GM23338 (cell line): ENCODE measurements around the gene GAPDH. TPM values are rescaled to one million over a fixed set of nuclear protein-coding genes. Genes with fewer than 3 reads are reported as not detected.

Experiments
- ATAC-seq: fragments of 200-7000 bp; cut with Tn5 transposase; 3 replicates; pipeline ENCODE4 v1.9.1; 2020
- DNase-seq: peaks from one replicate; pipeline ENCODE4 v3.0.0-alpha.2; 2015; ENCODE audit warnings: low spot score
- H2AFZ ChIP-seq: fragments of 200-600 bp; sonication (generic); 2 replicates; pipeline ENCODE4 v1.8.0; 2016; ENCODE audit warnings: antibody characterized with exemption, mild to moderate bottlenecking, moderate library complexity
- H3F3A ChIP-seq: fragments of 200-600 bp; sonication (generic); replicated peaks from 2 replicates; pipeline ENCODE4 v1.8.0; 2017; ENCODE audit warnings: antibody characterized with exemption, mixed run types, low read depth
- H3K27ac ChIP-seq: fragments of 200-600 bp; sonication (generic); 2 replicates; pipeline ENCODE4 v1.6.1; 2016; ENCODE audit warnings: low read depth
- H3K27me3 ChIP-seq: fragments of 200-600 bp; sonication (generic); 2 replicates; pipeline ENCODE4 v1.8.0; 2016; ENCODE audit warnings: mild to moderate bottlenecking, mixed run types, moderate library complexity; ENCODE audit not compliant: insufficient read depth
- H3K36me3 ChIP-seq: fragments of 200-600 bp; sonication (generic); 2 replicates; pipeline ENCODE4 v1.8.0; 2016; ENCODE audit warnings: mild to moderate bottlenecking; ENCODE audit not compliant: insufficient read depth
- H3K4me1 ChIP-seq: fragments of 200-600 bp; sonication (generic); 2 replicates; pipeline ENCODE4 v1.8.0; 2016; ENCODE audit warnings: mild to moderate bottlenecking, moderate library complexity; ENCODE audit not compliant: insufficient read depth
- H3K4me2 ChIP-seq: fragments of 200-600 bp; sonication (generic); 2 replicates; pipeline ENCODE4 v1.7.1; 2017; ENCODE audit warnings: mixed run types
- H3K4me3 ChIP-seq: fragments of 200-600 bp; sonication (generic); 2 replicates; pipeline ENCODE4 v1.6.1; 2016; ENCODE audit warnings: mixed run types
- H3K79me2 ChIP-seq: fragments of 200-600 bp; sonication (generic); replicated peaks from 2 replicates; pipeline ENCODE4 v1.8.0; 2017; ENCODE audit warnings: mild to moderate bottlenecking; ENCODE audit not compliant: insufficient read depth
- H3K9me2 ChIP-seq: fragments of 200-600 bp; sonication (generic); 2 replicates; pipeline ENCODE4 v1.8.0; 2017; ENCODE audit not compliant: insufficient read depth
- H4K20me1 ChIP-seq: fragments of 200-600 bp; sonication (generic); replicated peaks from 2 replicates; pipeline ENCODE4 v1.8.0; 2017; ENCODE audit warnings: mild to moderate bottlenecking; ENCODE audit not compliant: insufficient read depth
- H3K27ac Mint-ChIP-seq: 2 replicates; pipeline ENCODE4 v1.8.0; 2020; ENCODE audit warnings: inconsistent platforms, mild to moderate bottlenecking, moderate library complexity, mixed read lengths
- H3K27me3 Mint-ChIP-seq: 3 replicates; pipeline ENCODE4 v1.8.0; 2022; ENCODE audit warnings: low read depth, mild to moderate bottlenecking, moderate library complexity, mixed read lengths, inconsistent platforms; ENCODE audit not compliant: insufficient read depth, poor library complexity
- H3K36me3 Mint-ChIP-seq: 3 replicates; pipeline ENCODE4 v1.8.0; 2021; ENCODE audit warnings: low read depth, mild to moderate bottlenecking, inconsistent platforms, moderate library complexity, mixed read lengths
- H3K4me1 Mint-ChIP-seq: 3 replicates; pipeline ENCODE4 v1.8.0; 2020; ENCODE audit warnings: mild to moderate bottlenecking, inconsistent platforms, mixed read lengths
- H3K4me3 Mint-ChIP-seq: 3 replicates; pipeline ENCODE4 v1.8.0; 2021; ENCODE audit warnings: moderate library complexity, mild to moderate bottlenecking, inconsistent platforms, mixed read lengths
- H3K9me3 Mint-ChIP-seq: 3 replicates; pipeline ENCODE4 v1.8.0; 2020; ENCODE audit warnings: moderate library complexity, mild to moderate bottlenecking, inconsistent platforms, mixed read lengths
- CREB1 ChIP-seq: fragments of 250-450 bp; sonication (Bioruptor Pico); IDR thresholded peaks from 2 replicates; pipeline ENCODE4 v1.5.0; 2020; ENCODE audit warnings: low read depth, mild to moderate bottlenecking, moderate library complexity
- EZH2phosphoT487 ChIP-seq: fragments of 200-600 bp; sonication (generic); IDR thresholded peaks from one replicate; pipeline ENCODE4 v1.8.1; 2018; ENCODE audit warnings: antibody characterized with exemption; ENCODE audit not compliant: unreplicated experiment
- POLR2AphosphoS5 ChIP-seq: IDR thresholded peaks from 2 replicates; pipeline ENCODE4 v1.6.1; 2016; ENCODE audit warnings: antibody characterized with exemption, low read depth
- STAT1 ChIP-seq: IDR thresholded peaks from one replicate; pipeline ENCODE4 v1.6.1; 2016; ENCODE audit warnings: antibody characterized with exemption; ENCODE audit not compliant: unreplicated experiment
- ZNF114 ChIP-seq: fragments of 250-450 bp; sonication (Bioruptor Pico); IDR thresholded peaks from 2 replicates; pipeline ENCODE4 v1.5.0; 2020; ENCODE audit warnings: mild to moderate bottlenecking, moderate library complexity
- ZNF331 ChIP-seq: fragments of 250-450 bp; sonication (Bioruptor Pico); IDR thresholded peaks from 2 replicates; pipeline ENCODE4 v1.5.0; 2020; ENCODE audit warnings: low read depth, mild to moderate bottlenecking, moderate library complexity
- polyA plus RNA-seq: library from polyadenylated mRNA; unstranded; fragments of >200 nt; fragmentation: Nextera tagmentation; extraction: Ambion mirVana; gene quantifications from 2 replicates; pipeline ENCODE4 v1.2.1, GENCODE V29; 2016
- total RNA-seq: library from RNA; depleted of rRNA; stranded (reverse); fragments of >200 nt; shearing (Covaris generic); gene quantifications from 2 replicates; pipeline ENCODE4 v1.2.3, GENCODE V29; 2014
- TF ChIP-seq, protein P1 (sequence below): IDR thresholded peaks from 2 replicates; pipeline ENCODE4 v1.6.1; 2016; ENCODE audit warnings: antibody characterized with exemption
- TF ChIP-seq, protein P2 (sequence below): fragments of 250-450 bp; sonication (Bioruptor Pico); IDR thresholded peaks from 2 replicates; pipeline ENCODE4 v1.5.0; 2020; ENCODE audit warnings: mild to moderate bottlenecking, moderate library complexity

Gene GAPDH
- total and polyA plus RNA-seq, 2 experiments from 2014 or later = 5,853 to 6,219 TPM

DNA sequence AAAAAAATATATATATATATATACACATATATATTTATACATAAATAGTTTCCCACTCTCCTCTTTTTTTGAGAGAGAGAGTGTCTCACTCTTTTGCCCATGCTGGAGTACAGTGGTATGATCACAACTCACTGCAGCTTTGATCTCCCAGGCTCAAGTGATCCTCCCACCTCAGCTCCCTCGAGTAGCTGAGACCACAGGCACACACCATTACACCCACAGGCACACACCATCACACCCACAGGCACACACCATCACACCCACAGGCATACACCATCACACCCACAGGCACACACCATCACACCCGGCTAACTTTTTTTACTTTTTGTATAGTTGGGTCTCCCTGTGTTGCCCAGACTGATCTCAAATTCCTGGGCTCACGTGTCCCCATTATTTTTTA, 14.1 kb upstream of the GAPDH start:
- Mint-ChIP-seq H3K27ac (no peak overlapping the region), H3K4me1 (no peaks in the 10 kb centered on the region), H3K36me3 (peaks cover 90% of the 10 kb centered on the region), H3K9me3 (no peaks in the 10 kb centered on the region), H3K4me3 (no peak overlapping the region), H3K27me3 (no peaks in the 10 kb centered on the region)
- ATAC-seq = no peak
- TF ChIP-seq EZH2phosphoT487 = no peak
- no peak for TF ChIP-seq CREB1 (CRISPR knock-in tag)
- no peak for TF ChIP-seq POLR2AphosphoS5
- TF ChIP-seq STAT1 = no peak
- no peak for TF ChIP-seq ZNF114 (CRISPR knock-in tag)
- no peak for TF ChIP-seq ZNF331 (CRISPR knock-in tag)
- TF ChIP-seq, protein P1, sequence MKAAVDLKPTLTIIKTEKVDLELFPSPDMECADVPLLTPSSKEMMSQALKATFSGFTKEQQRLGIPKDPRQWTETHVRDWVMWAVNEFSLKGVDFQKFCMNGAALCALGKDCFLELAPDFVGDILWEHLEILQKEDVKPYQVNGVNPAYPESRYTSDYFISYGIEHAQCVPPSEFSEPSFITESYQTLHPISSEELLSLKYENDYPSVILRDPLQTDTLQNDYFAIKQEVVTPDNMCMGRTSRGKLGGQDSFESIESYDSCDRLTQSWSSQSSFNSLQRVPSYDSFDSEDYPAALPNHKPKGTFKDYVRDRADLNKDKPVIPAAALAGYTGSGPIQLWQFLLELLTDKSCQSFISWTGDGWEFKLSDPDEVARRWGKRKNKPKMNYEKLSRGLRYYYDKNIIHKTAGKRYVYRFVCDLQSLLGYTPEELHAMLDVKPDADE = no peak
- TF ChIP-seq, protein P2, sequence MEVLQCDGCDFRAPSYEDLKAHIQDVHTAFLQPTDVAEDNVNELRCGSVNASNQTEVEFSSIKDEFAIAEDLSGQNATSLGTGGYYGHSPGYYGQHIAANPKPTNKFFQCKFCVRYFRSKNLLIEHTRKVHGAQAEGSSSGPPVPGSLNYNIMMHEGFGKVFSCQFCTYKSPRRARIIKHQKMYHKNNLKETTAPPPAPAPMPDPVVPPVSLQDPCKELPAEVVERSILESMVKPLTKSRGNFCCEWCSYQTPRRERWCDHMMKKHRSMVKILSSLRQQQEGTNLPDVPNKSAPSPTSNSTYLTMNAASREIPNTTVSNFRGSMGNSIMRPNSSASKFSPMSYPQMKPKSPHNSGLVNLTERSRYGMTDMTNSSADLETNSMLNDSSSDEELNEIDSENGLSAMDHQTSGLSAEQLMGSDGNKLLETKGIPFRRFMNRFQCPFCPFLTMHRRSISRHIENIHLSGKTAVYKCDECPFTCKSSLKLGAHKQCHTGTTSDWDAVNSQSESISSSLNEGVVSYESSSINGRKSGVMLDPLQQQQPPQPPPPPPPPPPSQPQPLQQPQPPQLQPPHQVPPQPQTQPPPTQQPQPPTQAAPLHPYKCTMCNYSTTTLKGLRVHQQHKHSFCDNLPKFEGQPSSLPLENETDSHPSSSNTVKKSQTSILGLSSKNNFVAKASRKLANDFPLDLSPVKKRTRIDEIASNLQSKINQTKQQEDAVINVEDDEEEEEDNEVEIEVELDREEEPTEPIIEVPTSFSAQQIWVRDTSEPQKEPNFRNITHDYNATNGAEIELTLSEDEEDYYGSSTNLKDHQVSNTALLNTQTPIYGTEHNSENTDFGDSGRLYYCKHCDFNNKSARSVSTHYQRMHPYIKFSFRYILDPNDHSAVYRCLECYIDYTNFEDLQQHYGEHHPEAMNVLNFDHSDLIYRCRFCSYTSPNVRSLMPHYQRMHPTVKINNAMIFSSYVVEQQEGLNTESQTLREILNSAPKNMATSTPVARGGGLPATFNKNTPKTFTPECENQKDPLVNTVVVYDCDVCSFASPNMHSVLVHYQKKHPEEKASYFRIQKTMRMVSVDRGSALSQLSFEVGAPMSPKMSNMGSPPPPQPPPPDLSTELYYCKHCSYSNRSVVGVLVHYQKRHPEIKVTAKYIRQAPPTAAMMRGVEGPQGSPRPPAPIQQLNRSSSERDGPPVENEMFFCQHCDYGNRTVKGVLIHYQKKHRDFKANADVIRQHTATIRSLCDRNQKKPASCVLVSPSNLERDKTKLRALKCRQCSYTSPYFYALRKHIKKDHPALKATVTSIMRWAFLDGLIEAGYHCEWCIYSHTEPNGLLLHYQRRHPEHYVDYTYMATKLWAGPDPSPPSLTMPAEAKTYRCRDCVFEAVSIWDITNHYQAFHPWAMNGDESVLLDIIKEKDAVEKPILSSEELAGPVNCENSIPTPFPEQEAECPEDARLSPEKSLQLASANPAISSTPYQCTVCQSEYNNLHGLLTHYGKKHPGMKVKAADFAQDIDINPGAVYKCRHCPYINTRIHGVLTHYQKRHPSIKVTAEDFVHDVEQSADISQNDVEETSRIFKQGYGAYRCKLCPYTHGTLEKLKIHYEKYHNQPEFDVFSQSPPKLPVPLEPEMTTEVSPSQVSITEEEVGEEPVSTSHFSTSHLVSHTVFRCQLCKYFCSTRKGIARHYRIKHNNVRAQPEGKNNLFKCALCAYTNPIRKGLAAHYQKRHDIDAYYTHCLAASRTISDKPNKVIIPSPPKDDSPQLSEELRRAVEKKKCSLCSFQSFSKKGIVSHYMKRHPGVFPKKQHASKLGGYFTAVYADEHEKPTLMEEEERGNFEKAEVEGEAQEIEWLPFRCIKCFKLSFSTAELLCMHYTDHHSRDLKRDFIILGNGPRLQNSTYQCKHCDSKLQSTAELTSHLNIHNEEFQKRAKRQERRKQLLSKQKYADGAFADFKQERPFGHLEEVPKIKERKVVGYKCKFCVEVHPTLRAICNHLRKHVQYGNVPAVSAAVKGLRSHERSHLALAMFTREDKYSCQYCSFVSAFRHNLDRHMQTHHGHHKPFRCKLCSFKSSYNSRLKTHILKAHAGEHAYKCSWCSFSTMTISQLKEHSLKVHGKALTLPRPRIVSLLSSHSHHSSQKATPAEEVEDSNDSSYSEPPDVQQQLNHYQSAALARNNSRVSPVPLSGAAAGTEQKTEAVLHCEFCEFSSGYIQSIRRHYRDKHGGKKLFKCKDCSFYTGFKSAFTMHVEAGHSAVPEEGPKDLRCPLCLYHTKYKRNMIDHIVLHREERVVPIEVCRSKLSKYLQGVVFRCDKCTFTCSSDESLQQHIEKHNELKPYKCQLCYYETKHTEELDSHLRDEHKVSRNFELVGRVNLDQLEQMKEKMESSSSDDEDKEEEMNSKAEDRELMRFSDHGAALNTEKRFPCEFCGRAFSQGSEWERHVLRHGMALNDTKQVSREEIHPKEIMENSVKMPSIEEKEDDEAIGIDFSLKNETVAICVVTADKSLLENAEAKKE (CRISPR knock-in tag) = no peak
- Histone ChIP-seq H3K27ac (no peak overlapping the region), H4K20me1 (peaks cover 10% of the 10 kb centered on the region), H3K4me1 (no peaks in the 10 kb centered on the region), H3K4me2 (no peak overlapping the region), H3F3A (0 out of 2 replicates have a peak, but pooled peaks cover 5% of the 10 kb centered on the region), H3K4me3 (no peak overlapping the region), H3K9me2 (no peaks in the 10 kb centered on the region), H3K79me2 (no peaks in the 10 kb centered on the region), H3K27me3 (no peaks in the 10 kb centered on the region), H3K36me3 (peaks cover 79% of the 10 kb centered on the region), H2AFZ (no peak overlapping the region)
- no peak for DNase-seq
